GM23338 (cell line): ENCODE results near the gene NUP107. TPM values are rescaled to one million over a fixed set of nuclear protein-coding genes. Genes with fewer than 3 reads are reported as not detected.

ENCODE experiments used
- ATAC-seq: fragments of 200-7000 bp; cut with Tn5 transposase; 3 replicates; pipeline ENCODE4 v1.9.1; 2020
- DNase-seq: peaks from one replicate; pipeline ENCODE4 v3.0.0-alpha.2; 2015; ENCODE audit warnings: low spot score
- H2AFZ ChIP-seq: fragments of 200-600 bp; sonication (generic); 2 replicates; pipeline ENCODE4 v1.8.0; 2016; ENCODE audit warnings: antibody characterized with exemption, mild to moderate bottlenecking, moderate library complexity
- H3F3A ChIP-seq: fragments of 200-600 bp; sonication (generic); replicated peaks from 2 replicates; pipeline ENCODE4 v1.8.0; 2017; ENCODE audit warnings: antibody characterized with exemption, mixed run types, low read depth
- H3K27ac ChIP-seq: fragments of 200-600 bp; sonication (generic); 2 replicates; pipeline ENCODE4 v1.6.1; 2016; ENCODE audit warnings: low read depth
- H3K27me3 ChIP-seq: fragments of 200-600 bp; sonication (generic); 2 replicates; pipeline ENCODE4 v1.8.0; 2016; ENCODE audit warnings: mild to moderate bottlenecking, mixed run types, moderate library complexity; ENCODE audit not compliant: insufficient read depth
- H3K36me3 ChIP-seq: fragments of 200-600 bp; sonication (generic); 2 replicates; pipeline ENCODE4 v1.8.0; 2016; ENCODE audit warnings: mild to moderate bottlenecking; ENCODE audit not compliant: insufficient read depth
- H3K4me1 ChIP-seq: fragments of 200-600 bp; sonication (generic); 2 replicates; pipeline ENCODE4 v1.8.0; 2016; ENCODE audit warnings: mild to moderate bottlenecking, moderate library complexity; ENCODE audit not compliant: insufficient read depth
- H3K4me2 ChIP-seq: fragments of 200-600 bp; sonication (generic); 2 replicates; pipeline ENCODE4 v1.7.1; 2017; ENCODE audit warnings: mixed run types
- H3K4me3 ChIP-seq: fragments of 200-600 bp; sonication (generic); 2 replicates; pipeline ENCODE4 v1.6.1; 2016; ENCODE audit warnings: mixed run types
- H3K79me2 ChIP-seq: fragments of 200-600 bp; sonication (generic); replicated peaks from 2 replicates; pipeline ENCODE4 v1.8.0; 2017; ENCODE audit warnings: mild to moderate bottlenecking; ENCODE audit not compliant: insufficient read depth
- H3K9me2 ChIP-seq: fragments of 200-600 bp; sonication (generic); 2 replicates; pipeline ENCODE4 v1.8.0; 2017; ENCODE audit not compliant: insufficient read depth
- H4K20me1 ChIP-seq: fragments of 200-600 bp; sonication (generic); replicated peaks from 2 replicates; pipeline ENCODE4 v1.8.0; 2017; ENCODE audit warnings: mild to moderate bottlenecking; ENCODE audit not compliant: insufficient read depth
- H3K27ac Mint-ChIP-seq: 2 replicates; pipeline ENCODE4 v1.8.0; 2020; ENCODE audit warnings: inconsistent platforms, mild to moderate bottlenecking, moderate library complexity, mixed read lengths
- H3K27me3 Mint-ChIP-seq: 3 replicates; pipeline ENCODE4 v1.8.0; 2022; ENCODE audit warnings: low read depth, mild to moderate bottlenecking, moderate library complexity, mixed read lengths, inconsistent platforms; ENCODE audit not compliant: insufficient read depth, poor library complexity
- H3K36me3 Mint-ChIP-seq: 3 replicates; pipeline ENCODE4 v1.8.0; 2021; ENCODE audit warnings: low read depth, mild to moderate bottlenecking, inconsistent platforms, moderate library complexity, mixed read lengths
- H3K4me1 Mint-ChIP-seq: 3 replicates; pipeline ENCODE4 v1.8.0; 2020; ENCODE audit warnings: mild to moderate bottlenecking, inconsistent platforms, mixed read lengths
- H3K4me3 Mint-ChIP-seq: 3 replicates; pipeline ENCODE4 v1.8.0; 2021; ENCODE audit warnings: moderate library complexity, mild to moderate bottlenecking, inconsistent platforms, mixed read lengths
- H3K9me3 Mint-ChIP-seq: 3 replicates; pipeline ENCODE4 v1.8.0; 2020; ENCODE audit warnings: moderate library complexity, mild to moderate bottlenecking, inconsistent platforms, mixed read lengths
- JUNB ChIP-seq: IDR thresholded peaks from one replicate; pipeline ENCODE4 v1.6.1; 2016; ENCODE audit warnings: antibody characterized with exemption; ENCODE audit not compliant: unreplicated experiment
- NANOG ChIP-seq: IDR thresholded peaks from 2 replicates; pipeline ENCODE4 v1.6.1; 2016; ENCODE audit warnings: antibody characterized with exemption, borderline replicate concordance
- STAT1 ChIP-seq: IDR thresholded peaks from one replicate; pipeline ENCODE4 v1.6.1; 2016; ENCODE audit warnings: antibody characterized with exemption; ENCODE audit not compliant: unreplicated experiment
- ZNF114 ChIP-seq: fragments of 250-450 bp; sonication (Bioruptor Pico); IDR thresholded peaks from 2 replicates; pipeline ENCODE4 v1.5.0; 2020; ENCODE audit warnings: mild to moderate bottlenecking, moderate library complexity
- polyA plus RNA-seq: library from polyadenylated mRNA; unstranded; fragments of >200 nt; fragmentation: Nextera tagmentation; extraction: Ambion mirVana; gene quantifications from 2 replicates; pipeline ENCODE4 v1.2.1, GENCODE V29; 2016
- total RNA-seq: library from RNA; depleted of rRNA; stranded (reverse); fragments of >200 nt; shearing (Covaris generic); gene quantifications from 2 replicates; pipeline ENCODE4 v1.2.3, GENCODE V29; 2014
- TF ChIP-seq, protein P1 (sequence below): fragments of 250-450 bp; sonication (Bioruptor Pico); IDR thresholded peaks from 2 replicates; pipeline ENCODE4 v1.5.0; 2020; ENCODE audit warnings: mild to moderate bottlenecking, moderate library complexity
- TF ChIP-seq, protein P2 (sequence below), 2 experiments: fragments of 200-600 bp in 1 of 2; sonication (generic) in 1 of 2; conservative IDR thresholded peaks; 2 replicates each; pipeline versions ENCODE4 v1.5.1 to v1.6.1; 2016 to 2017; ENCODE audit warnings: antibody characterized with exemption in 2 of 2, low read depth in 2 of 2, mild to moderate bottlenecking in 2 of 2, moderate library complexity in 1 of 2

The NUP107 gene
- total and polyA plus RNA-seq, 2 experiments from 2014 or later: 123 to 152 TPM

DNA sequence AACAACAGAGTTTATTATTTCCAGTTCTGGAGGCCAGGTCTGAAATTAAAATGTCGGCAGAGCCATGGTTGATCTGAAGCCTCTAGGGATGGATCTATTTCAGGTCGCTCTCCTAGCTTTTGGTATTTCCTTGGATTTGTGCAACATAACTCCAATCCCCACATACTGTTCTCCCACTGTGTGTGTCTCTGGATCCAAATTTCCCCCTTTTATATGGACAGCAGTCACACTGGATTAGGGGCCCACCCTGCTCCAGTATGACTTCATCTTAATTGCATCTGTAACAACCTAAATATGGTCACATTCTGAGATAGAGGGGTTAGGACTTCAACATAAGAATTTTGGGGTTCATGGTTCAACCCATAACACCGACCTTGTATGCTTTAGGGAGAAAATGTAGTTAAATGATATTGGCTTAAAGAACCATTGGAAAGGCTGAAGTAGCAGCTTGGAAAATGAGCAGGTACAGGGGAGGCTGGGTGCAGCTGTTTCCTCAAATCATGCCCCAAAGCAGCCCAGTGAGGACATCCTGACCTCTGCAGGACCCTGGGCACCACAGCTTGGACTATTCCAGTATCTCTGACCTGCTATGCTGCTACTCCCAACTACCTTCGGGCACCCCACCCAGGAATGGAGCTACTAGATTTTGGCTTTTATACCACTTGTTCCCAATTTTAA lies 107.3 kb downstream of the NUP107 start (continued):
- TF ChIP-seq, protein P1, sequence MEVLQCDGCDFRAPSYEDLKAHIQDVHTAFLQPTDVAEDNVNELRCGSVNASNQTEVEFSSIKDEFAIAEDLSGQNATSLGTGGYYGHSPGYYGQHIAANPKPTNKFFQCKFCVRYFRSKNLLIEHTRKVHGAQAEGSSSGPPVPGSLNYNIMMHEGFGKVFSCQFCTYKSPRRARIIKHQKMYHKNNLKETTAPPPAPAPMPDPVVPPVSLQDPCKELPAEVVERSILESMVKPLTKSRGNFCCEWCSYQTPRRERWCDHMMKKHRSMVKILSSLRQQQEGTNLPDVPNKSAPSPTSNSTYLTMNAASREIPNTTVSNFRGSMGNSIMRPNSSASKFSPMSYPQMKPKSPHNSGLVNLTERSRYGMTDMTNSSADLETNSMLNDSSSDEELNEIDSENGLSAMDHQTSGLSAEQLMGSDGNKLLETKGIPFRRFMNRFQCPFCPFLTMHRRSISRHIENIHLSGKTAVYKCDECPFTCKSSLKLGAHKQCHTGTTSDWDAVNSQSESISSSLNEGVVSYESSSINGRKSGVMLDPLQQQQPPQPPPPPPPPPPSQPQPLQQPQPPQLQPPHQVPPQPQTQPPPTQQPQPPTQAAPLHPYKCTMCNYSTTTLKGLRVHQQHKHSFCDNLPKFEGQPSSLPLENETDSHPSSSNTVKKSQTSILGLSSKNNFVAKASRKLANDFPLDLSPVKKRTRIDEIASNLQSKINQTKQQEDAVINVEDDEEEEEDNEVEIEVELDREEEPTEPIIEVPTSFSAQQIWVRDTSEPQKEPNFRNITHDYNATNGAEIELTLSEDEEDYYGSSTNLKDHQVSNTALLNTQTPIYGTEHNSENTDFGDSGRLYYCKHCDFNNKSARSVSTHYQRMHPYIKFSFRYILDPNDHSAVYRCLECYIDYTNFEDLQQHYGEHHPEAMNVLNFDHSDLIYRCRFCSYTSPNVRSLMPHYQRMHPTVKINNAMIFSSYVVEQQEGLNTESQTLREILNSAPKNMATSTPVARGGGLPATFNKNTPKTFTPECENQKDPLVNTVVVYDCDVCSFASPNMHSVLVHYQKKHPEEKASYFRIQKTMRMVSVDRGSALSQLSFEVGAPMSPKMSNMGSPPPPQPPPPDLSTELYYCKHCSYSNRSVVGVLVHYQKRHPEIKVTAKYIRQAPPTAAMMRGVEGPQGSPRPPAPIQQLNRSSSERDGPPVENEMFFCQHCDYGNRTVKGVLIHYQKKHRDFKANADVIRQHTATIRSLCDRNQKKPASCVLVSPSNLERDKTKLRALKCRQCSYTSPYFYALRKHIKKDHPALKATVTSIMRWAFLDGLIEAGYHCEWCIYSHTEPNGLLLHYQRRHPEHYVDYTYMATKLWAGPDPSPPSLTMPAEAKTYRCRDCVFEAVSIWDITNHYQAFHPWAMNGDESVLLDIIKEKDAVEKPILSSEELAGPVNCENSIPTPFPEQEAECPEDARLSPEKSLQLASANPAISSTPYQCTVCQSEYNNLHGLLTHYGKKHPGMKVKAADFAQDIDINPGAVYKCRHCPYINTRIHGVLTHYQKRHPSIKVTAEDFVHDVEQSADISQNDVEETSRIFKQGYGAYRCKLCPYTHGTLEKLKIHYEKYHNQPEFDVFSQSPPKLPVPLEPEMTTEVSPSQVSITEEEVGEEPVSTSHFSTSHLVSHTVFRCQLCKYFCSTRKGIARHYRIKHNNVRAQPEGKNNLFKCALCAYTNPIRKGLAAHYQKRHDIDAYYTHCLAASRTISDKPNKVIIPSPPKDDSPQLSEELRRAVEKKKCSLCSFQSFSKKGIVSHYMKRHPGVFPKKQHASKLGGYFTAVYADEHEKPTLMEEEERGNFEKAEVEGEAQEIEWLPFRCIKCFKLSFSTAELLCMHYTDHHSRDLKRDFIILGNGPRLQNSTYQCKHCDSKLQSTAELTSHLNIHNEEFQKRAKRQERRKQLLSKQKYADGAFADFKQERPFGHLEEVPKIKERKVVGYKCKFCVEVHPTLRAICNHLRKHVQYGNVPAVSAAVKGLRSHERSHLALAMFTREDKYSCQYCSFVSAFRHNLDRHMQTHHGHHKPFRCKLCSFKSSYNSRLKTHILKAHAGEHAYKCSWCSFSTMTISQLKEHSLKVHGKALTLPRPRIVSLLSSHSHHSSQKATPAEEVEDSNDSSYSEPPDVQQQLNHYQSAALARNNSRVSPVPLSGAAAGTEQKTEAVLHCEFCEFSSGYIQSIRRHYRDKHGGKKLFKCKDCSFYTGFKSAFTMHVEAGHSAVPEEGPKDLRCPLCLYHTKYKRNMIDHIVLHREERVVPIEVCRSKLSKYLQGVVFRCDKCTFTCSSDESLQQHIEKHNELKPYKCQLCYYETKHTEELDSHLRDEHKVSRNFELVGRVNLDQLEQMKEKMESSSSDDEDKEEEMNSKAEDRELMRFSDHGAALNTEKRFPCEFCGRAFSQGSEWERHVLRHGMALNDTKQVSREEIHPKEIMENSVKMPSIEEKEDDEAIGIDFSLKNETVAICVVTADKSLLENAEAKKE (CRISPR knock-in tag): no peak
- TF ChIP-seq, protein P2, sequence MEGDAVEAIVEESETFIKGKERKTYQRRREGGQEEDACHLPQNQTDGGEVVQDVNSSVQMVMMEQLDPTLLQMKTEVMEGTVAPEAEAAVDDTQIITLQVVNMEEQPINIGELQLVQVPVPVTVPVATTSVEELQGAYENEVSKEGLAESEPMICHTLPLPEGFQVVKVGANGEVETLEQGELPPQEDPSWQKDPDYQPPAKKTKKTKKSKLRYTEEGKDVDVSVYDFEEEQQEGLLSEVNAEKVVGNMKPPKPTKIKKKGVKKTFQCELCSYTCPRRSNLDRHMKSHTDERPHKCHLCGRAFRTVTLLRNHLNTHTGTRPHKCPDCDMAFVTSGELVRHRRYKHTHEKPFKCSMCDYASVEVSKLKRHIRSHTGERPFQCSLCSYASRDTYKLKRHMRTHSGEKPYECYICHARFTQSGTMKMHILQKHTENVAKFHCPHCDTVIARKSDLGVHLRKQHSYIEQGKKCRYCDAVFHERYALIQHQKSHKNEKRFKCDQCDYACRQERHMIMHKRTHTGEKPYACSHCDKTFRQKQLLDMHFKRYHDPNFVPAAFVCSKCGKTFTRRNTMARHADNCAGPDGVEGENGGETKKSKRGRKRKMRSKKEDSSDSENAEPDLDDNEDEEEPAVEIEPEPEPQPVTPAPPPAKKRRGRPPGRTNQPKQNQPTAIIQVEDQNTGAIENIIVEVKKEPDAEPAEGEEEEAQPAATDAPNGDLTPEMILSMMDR (conservative IDR thresholded peaks at IDR 0.05; ENCODE audit: low read depth in 2 of 2): no peak
- no peak for TF ChIP-seq NANOG
- TF ChIP-seq STAT1: no peak

DNA sequence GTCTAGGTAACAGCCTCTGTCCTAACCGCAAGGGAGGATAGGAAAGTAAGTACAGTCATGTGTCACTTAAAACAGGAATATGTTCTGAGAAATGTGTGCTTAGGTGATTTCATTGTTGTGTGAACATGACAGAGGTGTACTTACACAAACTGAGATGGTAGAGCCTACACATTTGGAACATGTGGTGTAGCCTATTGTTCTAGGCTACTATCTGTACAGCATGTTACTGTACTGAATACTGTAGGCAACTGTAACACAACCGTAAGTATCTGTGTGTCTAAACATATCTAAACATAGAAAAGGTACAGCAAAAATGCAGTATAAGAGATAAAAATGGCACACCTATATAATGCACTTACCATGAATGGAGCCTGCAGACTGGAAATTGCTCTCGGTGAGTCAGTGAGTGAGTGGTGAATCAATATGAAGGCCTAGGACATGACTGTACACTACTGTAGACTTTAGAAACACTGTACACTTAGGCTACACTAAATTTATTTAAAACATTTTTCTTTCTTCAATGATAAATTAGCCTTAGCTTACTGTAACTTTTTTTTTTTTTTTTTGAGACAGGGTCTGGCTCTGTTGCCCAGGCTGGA lies 108.0 kb downstream of the NUP107 start:
- Histone ChIP-seq H3K9me2 (peaks cover 4% of the 10 kb centered on the region; the same call in 1 of the 2 replicates), H4K20me1 (no peaks in the 10 kb centered on the region), H3K4me1 (no peaks in the 10 kb centered on the region), H2AFZ (no peak overlapping the region), H3K27me3 (no peaks in the 10 kb centered on the region), H3F3A (no peaks in the 10 kb centered on the region), H3K36me3 (no peaks in the 10 kb centered on the region), H3K27ac (no peak overlapping the region), H3K4me2 (no peak overlapping the region), H3K79me2 (no peaks in the 10 kb centered on the region), H3K4me3 (no peak overlapping the region)
- ATAC-seq (no peak), DNase-seq (no peak)
- Mint-ChIP-seq H3K4me1 (peaks cover 7% of the 10 kb centered on the region), H3K27ac (no peak overlapping the region), H3K36me3 (no peaks in the 10 kb centered on the region), H3K27me3 (peaks cover 2% of the 10 kb centered on the region), H3K4me3 (no peak overlapping the region), H3K9me3 (no peaks in the 10 kb centered on the region)
- TF ChIP-seq JUNB (no peak), ZNF114 (no peak), STAT1 (no peak)
- TF ChIP-seq, protein P1 (CRISPR knock-in tag): no peak
